ENCODE measurements around the gene PCED1B. TPM values are rescaled to one million over a fixed set of nuclear protein-coding genes. Genes with fewer than 3 reads are reported as not detected.

The PCED1B gene
- total and polyA plus RNA-seq, 2 donors (not counting 1 experiment from before 2014, with no cell fraction given): 26.2 to 45.8 TPM

DNA sequence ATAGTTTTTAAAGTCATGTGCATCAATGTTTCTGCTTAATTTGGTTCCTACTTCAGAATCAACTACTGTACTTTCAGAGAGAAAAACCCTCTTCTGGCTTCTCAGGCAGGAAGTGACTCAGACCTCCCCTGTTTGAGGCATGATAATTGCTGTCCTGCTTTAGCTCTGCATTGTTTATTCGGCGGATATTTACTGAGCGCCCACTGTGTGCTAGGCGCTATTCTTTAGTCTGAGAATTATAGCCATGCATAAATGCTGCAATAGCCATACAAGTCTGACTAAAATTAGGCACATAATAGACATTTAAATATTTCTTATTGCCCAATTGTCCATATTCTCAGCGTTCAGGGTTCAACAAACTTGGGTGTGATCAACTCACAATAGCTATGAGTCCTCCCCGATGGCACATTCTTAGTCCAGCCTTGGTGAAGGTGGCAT, 6.4 kb downstream of the PCED1B start:
- peak overlapping the region; percentile 8 for H3K27ac Mint-ChIP-seq
- peak overlapping the region; percentile 27 for H3K9ac ChIP-seq (ENCODE audit: low read length)
- no peaks in the 10 kb centered on the region for H3K9me3 ChIP-seq (ENCODE audit: control extremely low read depth in 1 of 3, control insufficient read depth in 2 of 3, insufficient read depth in 1 of 3, low read length in 2 of 3)
- H3K27me3 ChIP-seq (replicated peaks in 1 of 4; ENCODE audit: control extremely low read depth in 1 of 4, control insufficient read depth in 3 of 4, insufficient read depth in 4 of 4, low read length in 3 of 4): no peaks in the 10 kb centered on the region
- WGBS (ENCODE audit: insufficient coverage): 17% methylated on average over 5 of the region's 6 CpGs
- H4K20me1 ChIP-seq (ENCODE audit: control insufficient read depth, insufficient read depth, low read length, poor library complexity, severe bottlenecking): no peaks in the 10 kb centered on the region
- peaks cover 49% of the 10 kb centered on the region for H3K4me1 Mint-ChIP-seq
- ChIA-PET CTCF (interaction anchor here (0.9 to 1.1 kb wide), 2 partner anchors 16 to 193 kb away, joined by 3 read pairs; no protein-coding TSS in a partner anchor), POLR2A (interaction anchor here (0.6 kb wide), 3 partner anchors 9 to 1346 kb away, joined by 4 to 8 read pairs (median 6); no protein-coding TSS in a partner anchor)
- H3K4me1 ChIP-seq (ENCODE audit: control insufficient read depth in 2 of 2, insufficient read depth in 2 of 2, low read length in 2 of 2): peaks cover 24 to 29% of the 10 kb centered on the region in 2 donors
- H2AFZ ChIP-seq (ENCODE audit: insufficient read depth, low read depth, low read length, poor library complexity, severe bottlenecking): peak overlapping the region; percentile 44
- H3K9me3 Mint-ChIP-seq (ENCODE audit: insufficient read depth): no peaks in the 10 kb centered on the region
- H3K4me2 ChIP-seq (replicated peaks; ENCODE audit: low read depth, low read length, poor library complexity, severe bottlenecking): peak overlapping the region; percentile 56
- intact Hi-C loops (cut with micrococcal nuclease): loop anchor here (10.0 kb wide), 1 partner anchor 49 kb away; no protein-coding TSS in a partner anchor
- peak overlapping the region; percentile 56 for H3K4me3 Mint-ChIP-seq
- H3K27ac ChIP-seq (ENCODE audit: low read length in 2 of 2): peak overlapping the region in 1 of 2 donors; percentile 45
- DNase-seq (peak; percentile 45), ATAC-seq (ENCODE audit: low read depth) (peak; percentile 74)
- no peaks in the 10 kb centered on the region for H3K27me3 Mint-ChIP-seq
- H3K36me3 ChIP-seq (replicated peaks in 1 of 2; ENCODE audit: control extremely low read depth in 1 of 2, control insufficient read depth in 1 of 2, extremely low read depth in 1 of 2, insufficient read depth in 2 of 2, low read length in 1 of 2): no peaks in the 10 kb centered on the region
- peak overlapping the region in 2 of 5 experiments; percentile 13 to 22 for H3K4me3 ChIP-seq (ENCODE audit: control extremely low read depth in 1 of 5, extremely low read depth in 1 of 5, insufficient read depth in 1 of 5, low read depth in 2 of 5, low read length in 4 of 5)
- H3K79me2 ChIP-seq (ENCODE audit: control insufficient read depth, insufficient read depth, low read length): no peaks in the 10 kb centered on the region
- TF ChIP-seq EZH2 (IDR thresholded peaks at IDR 0.05; ENCODE audit: borderline replicate concordance, insufficient read depth, low read depth, low read length, poor library complexity, severe bottlenecking) (no peak), CTCF (IDR thresholded peaks at IDR 0.05) (no peak)

DNA sequence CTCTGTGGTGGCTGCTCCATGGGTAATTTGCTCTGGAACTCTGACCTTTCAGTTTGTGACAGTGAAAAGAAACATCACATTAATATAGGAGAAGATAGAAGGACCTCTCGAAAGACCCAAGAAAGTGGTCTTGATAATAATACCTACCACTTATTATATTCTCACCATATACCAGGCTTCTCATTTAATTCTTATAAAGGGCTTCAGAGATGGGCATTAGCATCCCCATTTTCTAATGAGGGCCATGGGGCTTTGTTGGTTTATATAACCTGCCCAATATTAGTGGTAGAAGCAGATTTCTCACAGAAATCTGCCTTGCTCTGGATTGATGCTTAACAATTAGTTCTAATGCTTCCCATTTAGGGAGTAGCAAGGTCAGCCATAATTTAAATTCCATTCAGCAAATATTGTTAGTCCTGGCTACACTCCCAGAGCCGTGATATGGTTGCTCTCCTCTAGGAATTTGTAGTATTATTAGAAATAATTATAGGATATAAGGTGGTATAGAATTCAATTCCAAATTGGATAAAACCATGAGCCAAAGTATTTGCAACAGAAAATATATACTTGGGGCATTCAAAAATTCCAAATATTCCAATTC, 7.8 kb downstream of the PCED1B start:
- Histone ChIP-seq H3K79me2 (ENCODE audit: control insufficient read depth, insufficient read depth, low read length) (no peaks in the 10 kb centered on the region), H3K4me2 (replicated peaks; ENCODE audit: low read depth, low read length, poor library complexity, severe bottlenecking) (no peak overlapping the region), H3K9ac (ENCODE audit: low read length) (no peak overlapping the region), H2AFZ (ENCODE audit: insufficient read depth, low read depth, low read length, poor library complexity, severe bottlenecking) (no peak overlapping the region), H3K9me3 (ENCODE audit: control extremely low read depth in 1 of 3, control insufficient read depth in 2 of 3, insufficient read depth in 1 of 3, low read length in 2 of 3) (no peaks in the 10 kb centered on the region), H3K27ac (ENCODE audit: low read length in 2 of 2) (no peak overlapping the region), H3K4me3 (ENCODE audit: control extremely low read depth in 1 of 5, extremely low read depth in 1 of 5, insufficient read depth in 1 of 5, low read depth in 2 of 5, low read length in 4 of 5) (no peak overlapping the region), H3K36me3 (replicated peaks in 1 of 2; ENCODE audit: control extremely low read depth in 1 of 2, control insufficient read depth in 1 of 2, extremely low read depth in 1 of 2, insufficient read depth in 2 of 2, low read length in 1 of 2) (no peaks in the 10 kb centered on the region), H3K27me3 (replicated peaks in 1 of 4; ENCODE audit: control extremely low read depth in 1 of 4, control insufficient read depth in 3 of 4, insufficient read depth in 4 of 4, low read length in 3 of 4) (no peaks in the 10 kb centered on the region), H4K20me1 (ENCODE audit: control insufficient read depth, insufficient read depth, low read length, poor library complexity, severe bottlenecking) (no peaks in the 10 kb centered on the region), H3K4me1 (ENCODE audit: control insufficient read depth in 2 of 2, insufficient read depth in 2 of 2, low read length in 2 of 2) (peaks cover 14 to 21% of the 10 kb centered on the region in 2 donors)
- no CpG with 5 or more reads among the region's 2 CpGs for WGBS (ENCODE audit: insufficient coverage)
- no peak for TF ChIP-seq CTCF (IDR thresholded peaks at IDR 0.05)
- TF ChIP-seq EZH2 (IDR thresholded peaks at IDR 0.05; ENCODE audit: borderline replicate concordance, insufficient read depth, low read depth, low read length, poor library complexity, severe bottlenecking): no peak
- no peak for ATAC-seq (ENCODE audit: low read depth)
- ChIA-PET CTCF (interaction anchor here (1.4 kb wide), 1 partner anchor 311 kb away, joined by 6 read pairs; no protein-coding TSS in a partner anchor), POLR2A (no interaction called here)
- Mint-ChIP-seq H3K4me3 (no peak overlapping the region), H3K27ac (no peak overlapping the region), H3K4me1 (peaks cover 36% of the 10 kb centered on the region), H3K9me3 (ENCODE audit: insufficient read depth) (peaks cover 3% of the 10 kb centered on the region), H3K27me3 (no peaks in the 10 kb centered on the region)
- intact Hi-C loops (cut with micrococcal nuclease): loop anchor here (10.0 kb wide), 1 partner anchor 48 kb away; no protein-coding TSS in a partner anchor
- no peak for DNase-seq
